Stimulated activated CD4-positive, alpha-beta T cell treated with anti-CD3 and anti-CD28 coated beads, TNF-alpha, amount 100 ng/mL, for 24 hours (primary cell): Measurements from ENCODE around the gene TLDC2.

Experiments used
- DNase-seq, 3 experiments: peaks; one replicate each; pipeline ENCODE4 v3.0.0-alpha.2; 2020; ENCODE audit warnings: low read depth in 3 of 3

Gene TLDC2

DNA sequence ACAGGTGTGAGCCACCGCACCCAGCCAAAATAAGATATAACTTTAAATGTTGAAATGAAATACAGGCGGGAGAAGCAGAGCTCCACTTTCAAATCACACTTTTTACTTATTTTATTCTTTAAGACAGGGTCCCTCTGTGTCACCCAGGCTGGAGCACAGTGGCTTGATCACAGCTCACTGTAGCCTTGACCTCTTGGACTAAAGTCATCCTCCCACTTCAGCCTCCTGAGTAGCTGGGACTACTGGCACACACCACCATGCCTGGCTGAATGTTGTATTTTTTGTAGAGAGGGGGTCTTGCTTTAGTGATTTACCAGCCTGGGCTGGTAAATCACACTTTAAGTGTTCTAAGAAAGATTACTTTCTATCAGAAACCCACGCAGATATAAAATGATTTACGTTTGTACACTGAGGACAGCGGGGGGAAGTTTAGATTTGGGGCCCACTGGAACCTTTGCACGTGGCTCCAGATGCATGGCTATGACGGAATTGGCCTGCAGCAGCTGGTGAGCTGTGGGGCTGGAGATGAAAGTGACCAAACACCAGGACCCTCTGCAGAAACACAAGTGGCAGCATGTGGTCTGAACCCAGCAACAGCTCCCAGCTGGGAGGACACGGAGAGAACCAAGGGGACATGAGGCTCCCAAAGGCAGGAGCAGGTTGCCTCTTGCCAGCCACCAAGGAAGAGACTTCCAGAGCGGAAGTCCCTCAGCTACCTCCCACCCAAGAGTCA is 26.4 kb upstream of the TLDC2 start:
- no peak for DNase-seq

DNA sequence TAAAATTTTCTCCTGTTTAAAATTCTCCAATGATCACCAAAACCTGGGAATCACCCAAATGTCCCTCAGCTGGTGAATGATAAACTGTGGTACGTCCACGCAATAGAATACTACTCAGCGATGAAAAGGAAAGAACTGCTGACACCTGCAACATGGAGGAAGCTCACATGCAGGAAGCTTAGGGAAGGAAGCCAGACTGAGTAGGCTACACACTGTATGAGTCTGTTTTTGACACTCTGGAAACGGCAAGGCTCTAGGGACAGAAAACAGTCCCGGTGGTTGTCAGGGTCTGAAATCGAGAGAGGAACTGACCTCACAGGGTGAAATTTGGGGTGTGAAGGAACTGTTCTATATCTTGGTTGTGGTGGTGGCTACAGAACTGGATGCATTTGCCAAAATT is 25.2 kb upstream of the TLDC2 start:
- no peak for DNase-seq

DNA sequence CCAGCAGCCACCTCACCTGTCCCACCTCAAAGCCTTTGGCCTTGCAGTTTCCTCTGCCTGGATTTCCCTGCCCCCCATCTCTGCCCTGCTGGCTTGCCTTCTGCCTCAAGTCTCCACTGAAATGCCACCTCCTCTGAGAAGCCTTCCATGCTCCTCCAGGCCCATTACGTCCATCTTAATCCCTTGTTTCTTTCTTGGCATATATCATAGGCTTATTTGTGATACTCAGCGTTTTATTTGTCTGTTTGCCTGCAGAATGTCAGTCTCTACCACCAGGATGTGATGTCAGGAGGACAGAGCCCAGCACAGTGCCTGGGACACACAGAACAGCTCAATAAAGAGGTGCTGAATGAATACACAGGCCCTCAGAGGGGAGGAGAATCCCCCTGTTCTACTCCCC is 24.4 kb upstream of the TLDC2 start:
- DNase-seq, result no peak

DNA sequence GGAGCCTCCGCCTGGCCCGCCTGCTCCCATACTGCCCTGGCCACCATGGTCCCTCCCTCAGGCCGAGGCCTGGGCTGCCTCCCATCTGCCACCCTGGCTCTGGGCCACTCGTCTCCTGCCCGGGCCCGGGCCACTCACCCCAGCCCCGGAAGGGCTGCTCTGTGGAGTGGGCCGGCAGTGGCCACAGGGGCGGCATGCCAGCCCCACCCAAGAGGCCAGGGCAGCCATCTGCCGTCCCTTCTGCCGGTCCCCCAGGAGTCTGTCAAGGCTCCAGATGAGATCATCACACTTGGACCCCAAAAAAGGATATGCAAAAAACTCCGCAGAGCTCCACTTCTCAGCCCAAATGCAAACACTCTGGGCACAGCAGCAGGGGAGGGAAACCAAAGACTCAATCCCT is 23.8 kb upstream of the TLDC2 start:
- DNase-seq, result no peak

DNA sequence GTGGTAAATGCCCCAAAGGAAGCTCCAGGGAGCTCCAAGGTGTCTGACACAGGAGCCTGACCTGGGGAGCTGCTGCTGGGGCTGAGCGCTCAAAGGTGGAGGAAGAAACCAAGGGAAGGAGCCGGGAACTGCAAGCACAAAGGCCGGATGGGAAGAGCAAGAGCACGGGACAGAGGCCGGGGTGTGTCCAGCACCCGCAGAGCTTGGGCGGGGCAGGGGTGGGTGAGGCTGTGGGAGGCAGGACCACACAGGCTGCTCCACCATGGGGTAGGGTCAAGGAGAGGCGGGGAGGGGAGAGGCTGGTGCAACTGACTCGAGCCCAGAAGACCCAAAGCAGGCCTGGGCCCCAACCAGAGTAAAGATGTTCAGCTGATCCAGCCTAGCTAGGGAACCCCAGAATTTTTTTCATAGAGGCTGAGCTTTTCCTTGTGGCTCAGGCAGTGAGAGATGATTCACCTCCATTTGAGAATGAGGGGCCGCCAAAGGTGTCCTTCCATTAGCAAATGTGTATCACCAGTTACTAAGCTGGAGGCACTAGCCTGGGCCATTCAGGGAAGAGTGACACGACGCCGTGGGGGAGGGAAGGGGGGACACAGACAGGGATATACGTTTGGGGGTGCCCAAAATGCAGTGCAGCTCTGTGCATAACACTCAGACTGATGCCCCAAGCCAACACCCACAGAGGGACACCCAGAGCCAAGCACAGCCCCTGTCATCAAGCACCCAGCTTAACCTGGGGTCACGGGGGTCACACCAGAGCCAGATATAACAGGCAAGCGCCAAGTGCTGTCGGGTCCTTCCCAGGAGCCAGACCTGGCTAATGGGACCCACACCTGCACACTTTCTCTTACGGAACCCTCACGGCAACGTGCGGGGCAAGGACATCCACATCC is 21.3 kb upstream of the TLDC2 start:
- no peak for DNase-seq

DNA sequence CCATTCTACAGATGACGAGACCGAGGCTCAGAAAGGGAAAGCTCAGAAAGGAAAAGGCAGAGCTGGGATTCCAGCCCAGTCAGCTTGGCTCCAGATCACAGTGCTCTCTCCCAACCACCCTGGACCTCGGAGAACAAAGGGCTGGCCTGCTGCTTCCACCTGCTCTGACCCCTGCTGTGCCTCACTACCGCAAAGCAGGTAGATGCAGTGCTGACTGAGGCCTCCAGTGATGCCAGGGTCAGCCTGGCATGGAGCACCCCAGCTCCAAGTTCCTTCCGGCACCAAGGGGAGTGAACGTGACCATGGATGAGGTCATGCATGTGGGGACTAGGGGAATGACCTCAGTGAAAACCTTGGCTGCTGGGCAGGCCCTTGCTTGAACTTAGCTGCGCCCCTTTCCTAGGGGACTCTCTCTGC is 20.7 kb upstream of the TLDC2 start:
- no peak for DNase-seq

DNA sequence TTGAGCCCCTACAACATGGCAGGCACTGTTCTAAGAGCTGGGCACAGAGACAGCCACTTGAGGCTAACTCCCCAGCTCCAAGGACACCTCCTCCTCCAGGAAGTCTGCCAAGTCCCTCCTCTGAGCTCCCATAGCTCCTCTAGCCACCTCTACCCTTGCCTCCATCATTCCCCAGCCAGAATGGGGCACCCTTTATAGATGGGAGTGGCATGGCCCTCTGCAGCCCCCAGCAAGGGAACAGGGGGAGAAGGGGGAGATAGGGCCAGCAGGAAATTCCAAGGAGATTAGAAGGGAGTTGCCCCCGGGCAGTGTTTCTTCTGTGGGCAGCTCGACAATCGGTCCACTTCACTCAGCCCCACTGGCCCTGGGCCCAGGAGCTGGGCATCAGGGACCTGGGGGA is 19.7 kb upstream of the TLDC2 start:
- no peak for DNase-seq

DNA sequence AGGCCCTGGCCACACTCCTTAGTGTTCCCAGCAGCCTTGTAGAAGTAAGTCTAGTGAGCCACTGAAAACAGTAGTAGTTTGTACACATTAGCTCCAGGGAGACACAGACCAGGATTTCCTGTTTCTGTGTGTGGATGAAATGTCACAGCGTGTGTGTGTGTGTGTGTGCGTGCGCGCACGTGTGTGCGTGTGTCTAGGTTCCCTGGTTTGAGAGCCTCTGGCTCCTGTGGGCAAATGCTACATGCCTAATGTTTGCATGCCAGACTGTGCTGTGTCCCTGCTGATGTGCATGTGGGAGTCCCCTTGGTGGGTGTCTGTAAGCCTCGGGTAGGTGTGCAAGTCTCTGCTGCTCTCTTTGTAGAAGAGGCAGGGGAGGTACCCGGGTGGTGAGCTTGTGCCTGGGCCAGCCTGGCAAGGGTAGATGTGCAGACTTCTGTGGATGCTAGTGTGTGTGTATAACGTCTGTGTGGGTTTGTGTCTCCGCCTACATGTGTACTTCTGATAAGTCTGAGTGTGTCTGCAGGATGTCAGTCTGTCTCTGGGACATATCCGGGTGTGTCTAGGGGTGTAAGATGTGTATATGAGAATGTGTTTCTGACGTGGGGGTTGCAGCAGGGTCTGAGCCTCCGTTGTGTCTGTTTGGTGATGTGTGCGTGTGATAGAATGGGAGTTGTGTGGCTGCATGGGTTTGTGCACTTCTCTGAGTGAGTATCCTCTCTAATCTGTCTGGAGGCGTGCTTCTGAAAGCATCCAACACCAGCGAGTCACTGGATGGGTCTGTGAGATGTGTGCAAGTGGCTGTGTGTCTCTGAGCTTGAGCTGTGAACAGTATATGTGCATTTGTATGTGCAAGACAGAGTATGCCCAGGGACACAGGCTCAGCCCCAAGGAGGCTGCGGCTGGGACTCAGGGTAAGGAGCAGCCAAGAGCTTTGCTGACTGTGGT is 19.0 kb upstream of the TLDC2 start:
- peak in 1 of 3 experiments; percentile 18 for DNase-seq

DNA sequence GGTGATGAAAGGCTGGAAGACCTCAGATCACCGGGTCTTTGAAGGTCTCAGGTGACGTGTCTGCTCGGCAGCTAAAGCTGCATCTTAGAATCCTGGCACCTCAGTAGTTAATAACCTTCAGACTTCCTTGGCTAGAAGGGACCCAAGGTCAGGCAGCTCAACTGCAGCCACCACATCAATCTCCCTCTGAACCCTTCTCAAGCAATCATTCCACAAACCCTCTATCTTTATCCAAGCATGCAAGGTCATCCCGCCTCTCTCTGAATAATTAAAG is 16.7 kb upstream of the TLDC2 start:
- no peak for DNase-seq

DNA sequence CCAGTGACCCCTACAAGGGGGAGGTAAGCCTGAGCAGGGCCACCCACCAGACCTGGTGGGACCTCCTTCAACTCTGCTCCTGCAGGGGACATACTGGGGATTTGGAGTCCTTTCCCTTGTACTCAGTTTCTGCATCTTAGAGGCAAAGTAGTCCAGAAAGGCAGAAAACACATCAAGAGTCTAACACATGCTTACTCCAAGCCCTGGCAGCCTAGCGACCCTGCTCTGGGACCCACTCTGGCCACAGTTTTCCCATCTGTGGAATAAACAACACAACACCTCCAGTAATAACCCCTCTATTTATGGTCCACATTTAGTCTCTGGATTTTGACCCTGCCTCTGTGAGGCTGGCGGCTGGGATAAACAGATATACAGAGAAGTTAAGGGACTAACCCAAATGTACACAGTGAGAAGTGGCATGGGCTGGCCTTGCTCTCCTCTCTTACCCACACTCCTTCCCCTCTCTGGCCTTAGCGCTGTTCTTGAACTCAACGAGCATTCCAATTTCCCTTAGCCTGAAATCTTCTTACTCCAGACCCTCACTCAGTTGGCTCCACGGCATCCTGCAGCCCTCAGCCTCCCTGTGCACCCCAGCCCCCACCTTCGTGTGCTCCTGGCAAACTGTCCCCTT is 16.1 kb upstream of the TLDC2 start:
- no peak for DNase-seq

DNA sequence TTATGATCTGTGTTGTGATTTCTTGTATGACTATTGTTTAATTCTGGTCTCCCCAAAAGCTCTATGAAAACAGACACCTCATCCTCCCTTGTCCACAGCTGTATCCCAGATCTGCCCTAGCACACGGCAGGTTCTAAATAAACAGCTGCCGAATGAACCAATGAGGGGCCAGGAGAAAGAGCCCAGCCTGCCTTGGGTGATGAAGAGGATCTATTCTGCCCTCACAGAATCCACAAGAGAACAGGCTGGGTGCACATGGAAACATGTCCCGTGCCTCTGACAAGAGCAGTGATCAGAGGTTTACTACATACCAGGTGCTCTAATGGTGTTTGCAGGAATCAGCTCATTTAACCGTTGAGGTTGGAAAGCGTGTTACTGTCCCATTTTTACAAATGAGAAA is 15.6 kb upstream of the TLDC2 start:
- no peak for DNase-seq

DNA sequence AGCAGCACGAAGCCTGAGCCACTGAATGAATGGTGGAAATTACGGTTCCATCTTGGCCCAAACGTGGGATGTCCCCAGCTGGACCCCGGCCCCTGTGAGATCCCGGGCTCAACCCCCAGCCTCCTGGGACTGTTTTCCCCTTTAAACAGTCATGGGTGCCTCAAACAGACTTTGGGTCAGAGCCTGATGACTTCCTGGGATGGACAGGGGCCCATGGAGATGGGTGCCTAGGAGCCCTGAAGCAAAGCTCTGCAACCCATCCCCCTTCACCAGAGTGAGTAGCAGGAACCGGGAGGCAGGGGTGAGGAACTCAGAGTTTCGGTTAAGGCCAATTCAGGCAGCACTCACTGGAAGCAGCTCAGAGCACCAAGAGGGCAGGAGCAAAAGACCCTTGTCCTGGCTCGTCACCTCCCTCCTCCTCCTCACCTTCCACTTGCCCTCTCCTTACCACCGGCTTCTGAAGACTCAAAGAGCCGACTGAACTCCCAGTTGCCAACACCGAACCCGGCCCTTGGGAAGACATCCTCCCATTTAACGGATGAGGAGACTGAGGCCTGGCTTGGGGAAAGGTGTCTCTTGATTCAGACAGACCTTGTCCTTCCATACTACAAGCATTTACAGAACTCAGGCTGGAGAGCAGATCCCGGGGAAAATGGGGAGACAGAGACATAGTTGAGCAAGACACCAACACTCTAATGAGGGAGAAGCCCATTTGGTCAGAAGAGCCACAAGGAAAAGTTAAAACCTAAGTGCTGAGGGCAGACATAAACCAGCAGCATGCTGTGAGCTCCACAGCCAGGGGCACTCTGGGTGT is 14.9 kb upstream of the TLDC2 start:
- no peak for DNase-seq

DNA sequence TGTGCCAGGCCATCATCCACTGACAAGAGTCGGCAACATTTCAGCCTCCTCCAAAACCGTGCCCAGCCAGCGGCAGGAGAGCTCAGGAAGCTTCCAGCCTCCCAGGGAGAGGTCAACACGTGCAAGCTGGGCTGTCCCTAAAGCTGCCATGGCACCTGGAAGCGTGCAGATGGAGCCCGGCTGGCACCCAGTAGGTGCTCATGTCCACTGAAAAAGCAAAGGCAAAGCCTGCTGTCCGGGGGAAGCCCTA is 14.4 kb upstream of the TLDC2 start:
- no peak for DNase-seq

DNA sequence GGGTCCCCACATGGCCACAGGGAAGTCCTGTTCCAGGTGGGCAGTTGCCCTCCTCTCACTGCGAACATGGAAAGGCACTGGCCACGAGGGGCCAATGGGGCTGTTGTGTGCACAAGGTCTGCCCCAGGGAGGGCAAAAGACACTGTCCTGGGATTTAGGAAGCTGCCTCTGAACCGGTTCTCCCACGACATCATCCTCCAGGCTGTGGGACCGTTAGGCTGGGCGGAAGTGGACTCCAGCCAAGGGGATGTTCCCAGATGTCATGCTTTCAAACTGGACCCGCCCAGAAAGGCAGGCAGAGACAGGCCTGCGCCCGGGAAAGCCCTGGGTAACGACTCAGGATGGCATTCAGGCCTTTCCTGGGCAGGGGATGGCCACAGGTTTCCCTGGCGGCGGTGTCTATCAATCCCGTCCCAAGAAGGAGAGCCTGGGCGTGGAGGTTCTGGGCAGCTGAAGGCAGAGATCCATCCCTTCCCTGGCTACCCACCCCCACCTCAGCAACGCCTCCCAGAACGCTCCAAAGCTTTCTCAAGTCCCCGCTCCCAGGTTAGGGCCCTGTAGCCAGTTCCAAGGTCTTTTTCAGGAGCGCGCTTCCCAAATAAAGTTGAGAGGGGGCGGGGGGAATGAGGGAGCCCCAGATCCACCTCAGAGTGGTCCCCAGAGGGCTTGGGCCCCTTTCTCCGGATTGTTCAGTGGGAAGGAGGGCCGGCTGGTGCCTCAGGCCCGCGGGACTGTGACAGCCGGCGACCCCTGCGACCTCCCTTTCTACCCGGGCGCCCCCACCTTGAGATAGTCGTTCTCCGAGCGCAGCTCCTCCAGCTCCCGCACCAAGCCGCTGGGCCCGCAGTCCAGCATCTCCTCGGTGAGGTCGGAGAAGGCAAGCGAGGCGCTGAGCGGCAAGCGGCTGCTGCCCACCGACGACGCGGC is 13.8 kb upstream of the TLDC2 start:
- DNase-seq, result no peak

DNA sequence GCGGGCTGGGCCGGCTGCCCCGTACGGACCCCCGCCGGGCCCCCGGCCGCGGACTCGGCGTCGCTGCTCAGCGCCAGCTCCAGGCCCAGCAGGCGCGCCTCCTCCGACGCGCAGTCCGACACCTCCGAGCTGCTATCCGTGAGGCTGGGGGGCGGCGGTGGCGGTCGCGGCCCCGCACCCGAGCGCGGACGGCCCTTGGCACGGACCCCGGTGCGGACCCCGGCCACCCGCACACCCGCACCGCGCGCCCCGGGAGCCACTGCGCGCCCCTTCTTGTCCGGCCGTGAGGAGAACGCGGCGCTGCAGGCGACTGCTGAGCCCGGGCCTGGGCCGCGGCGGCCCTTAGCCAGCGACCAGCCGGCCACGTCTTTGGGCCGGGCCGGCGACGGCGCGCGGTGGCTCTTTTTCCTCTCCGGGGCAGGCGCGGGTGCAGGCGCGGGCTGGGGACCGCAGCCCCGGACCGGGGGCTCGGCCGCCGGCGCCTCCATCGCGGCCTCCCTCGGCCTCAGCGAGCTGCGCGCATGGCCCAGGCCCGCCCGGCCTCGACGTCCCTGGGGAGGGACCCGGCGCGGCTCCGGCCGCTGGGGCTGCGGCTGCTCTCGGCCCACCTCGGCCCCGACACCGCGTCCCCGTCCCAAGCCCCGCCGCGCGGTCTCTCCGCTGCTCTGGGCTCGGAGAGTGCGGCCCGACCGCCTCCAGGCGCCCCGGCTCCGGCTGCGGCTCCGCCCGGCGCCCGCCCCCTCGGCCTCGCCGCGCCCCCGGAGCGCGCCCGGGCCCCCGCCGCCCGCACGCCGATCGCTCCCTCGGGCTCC is 12.9 kb upstream of the TLDC2 start:
- no peak for DNase-seq

DNA sequence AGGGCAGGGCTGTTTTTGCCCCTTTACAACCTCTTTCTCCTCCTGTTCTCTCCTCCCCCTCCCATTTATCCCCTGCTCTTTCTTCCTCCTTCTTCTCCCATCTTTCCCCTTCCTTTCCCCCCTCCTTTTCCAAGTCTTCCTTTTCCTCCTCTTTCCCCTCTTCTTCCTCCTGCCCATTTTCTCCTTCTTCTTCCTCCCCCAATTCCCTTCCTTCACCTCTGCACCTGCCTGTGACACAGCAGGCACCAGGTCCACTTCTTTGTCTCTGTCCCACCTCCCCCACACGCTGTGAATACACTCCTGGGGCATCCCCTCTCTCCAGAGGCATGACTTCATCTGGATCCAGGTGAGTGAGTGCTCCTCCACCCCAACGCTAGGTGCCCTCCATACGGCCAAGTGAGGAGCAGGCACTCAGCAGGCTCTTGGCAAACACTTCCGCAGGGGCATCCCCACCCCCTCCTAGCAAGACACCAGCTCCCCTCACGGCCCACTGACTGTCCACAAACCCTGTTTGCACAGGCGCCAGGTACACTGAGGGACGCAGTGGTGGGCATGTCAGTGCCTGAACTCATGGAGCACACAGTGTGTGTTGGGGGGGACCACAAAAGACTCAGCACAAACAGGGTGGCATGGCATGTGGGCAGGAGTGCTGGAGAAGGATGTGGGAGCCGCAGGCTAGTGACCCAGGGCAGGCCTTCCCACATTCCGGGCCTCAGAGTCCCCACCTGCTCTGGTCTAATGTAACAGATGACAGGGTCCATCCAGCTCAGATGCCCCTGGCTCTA is 10.7 kb upstream of the TLDC2 start:
- no peak for DNase-seq

DNA sequence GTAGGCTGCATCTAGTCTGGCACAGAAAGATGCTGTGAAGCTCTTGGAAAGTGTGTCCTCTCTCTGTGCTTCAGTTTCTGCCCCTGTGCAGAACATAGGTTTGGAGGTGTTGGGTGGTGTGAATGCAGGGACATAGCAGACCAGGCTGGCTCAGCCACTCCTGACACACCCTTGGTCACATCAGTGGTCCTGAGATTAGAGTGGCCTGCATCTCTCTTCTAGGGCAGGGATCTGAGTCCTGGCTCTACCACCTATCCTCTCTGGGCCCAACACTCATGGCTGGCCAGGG is 10.1 kb upstream of the TLDC2 start:
- DNase-seq, result no peak

DNA sequence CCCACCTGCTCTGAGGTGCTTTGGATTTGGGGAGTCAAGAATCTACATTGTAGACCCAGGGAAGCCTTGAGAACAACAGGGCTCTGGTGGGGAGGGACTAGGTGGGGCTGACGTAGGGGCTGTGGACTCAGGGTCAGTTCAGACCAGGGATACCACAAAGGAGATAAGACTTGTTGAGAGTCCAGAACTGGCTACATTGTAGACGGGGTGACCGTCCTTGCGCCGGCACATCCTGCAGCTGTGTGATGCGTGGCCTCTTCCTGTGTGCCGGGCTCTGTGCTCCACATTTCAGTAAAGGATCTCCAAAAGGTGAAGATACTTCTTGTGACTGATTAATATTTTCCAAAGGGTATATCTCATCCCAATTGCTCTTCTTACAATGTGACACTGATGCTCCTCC is 9.8 kb upstream of the TLDC2 start:
- DNase-seq, result no peak
